Keratinocyte (primary cell): ENCODE measurements around the gene APEX1.

Experiments used
- CTCF ChIP-seq, 3 experiments: IDR thresholded peaks in 1 of 3; conservative IDR thresholded peaks in 1 of 3; optimal IDR thresholded peaks in 1 of 3; 2 replicates in 2 of 3; 3 replicates in 1 of 3; pipeline versions ENCODE3 to v1.5.1; 2011; ENCODE audit warnings: low read length in 3 of 3, mild to moderate bottlenecking in 3 of 3, moderate library complexity in 2 of 3, control low read depth in 1 of 3, inconsistent platforms in 1 of 3; ENCODE audit not compliant: insufficient read depth in 2 of 3; ENCODE audit errors: extremely low read depth in 1 of 3
- EZH2 ChIP-seq: IDR thresholded peaks from one replicate; pipeline ENCODE4 v1.6.1; 2012; ENCODE audit warnings: inconsistent platforms, mild to moderate bottlenecking, low read length, moderate library complexity

GRCh38 chr14:20489093-20489994 is 34.3 kb downstream of the APEX1 start:
- TF ChIP-seq CTCF (optimal IDR thresholded peaks at IDR 0.05 in 1 of 3, IDR thresholded peaks at IDR 0.05 in 1 of 3, conservative IDR thresholded peaks at IDR 0.05 in 1 of 3; ENCODE audit: extremely low read depth in 1 of 3, insufficient read depth in 2 of 3, low read length in 3 of 3) (no peak), EZH2 (no peak)
